ENCODE results near the gene SLC38A3. TPM values are rescaled to one million over a fixed set of nuclear protein-coding genes. Genes with fewer than 3 reads are reported as not detected.

SLC38A3 gene
- total RNA-seq, 1 donor, result 0.36 TPM

DNA sequence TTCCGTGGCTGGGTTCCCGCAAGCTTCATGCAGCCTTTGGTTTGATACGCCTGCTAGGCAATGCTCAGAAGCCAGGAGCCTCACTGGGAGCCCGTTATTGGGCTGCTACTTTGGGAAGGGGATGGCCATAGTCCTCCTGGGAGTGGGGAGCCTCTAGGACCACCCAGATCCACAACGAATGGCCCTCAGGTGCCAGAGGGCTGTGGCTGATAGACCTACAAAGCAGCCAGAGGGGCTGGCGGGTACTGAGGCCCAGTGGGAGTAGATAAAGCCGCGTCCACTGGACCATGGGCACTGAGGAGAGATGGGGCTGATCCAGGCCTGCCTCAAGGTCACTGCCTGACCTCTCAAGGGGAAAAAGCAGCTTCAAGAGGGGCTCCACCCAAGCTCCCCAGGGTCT, 12.9 kb upstream of the SLC38A3 start:
- H3K27me3 ChIP-seq (ENCODE audit: insufficient read depth, low read length), result peaks cover 22% of the 10 kb centered on the region

DNA sequence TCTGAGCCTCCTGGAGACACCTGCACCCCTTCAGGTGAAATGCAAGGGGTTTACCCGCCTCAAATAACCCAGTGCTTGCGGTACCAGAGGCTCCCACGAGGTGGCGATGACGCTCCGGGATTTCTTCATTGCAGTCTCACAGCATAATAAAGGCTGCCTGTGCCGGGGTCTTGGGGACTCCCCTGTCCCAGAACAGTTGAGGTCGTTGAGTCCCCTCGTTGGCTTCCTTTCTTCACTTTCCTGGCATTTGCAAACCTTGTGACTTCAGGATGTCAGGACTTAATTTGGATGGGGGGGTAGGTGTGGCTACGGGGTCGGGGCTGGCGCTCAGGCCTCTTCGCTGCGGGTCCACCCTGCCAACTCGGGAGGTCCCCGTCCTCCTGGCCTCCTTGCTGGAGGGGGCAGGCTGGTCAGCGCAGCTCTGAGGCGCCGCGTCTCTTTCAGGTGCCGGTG, 12.4 kb upstream of the SLC38A3 start:
- Histone ChIP-seq H3K4me2 (ENCODE audit: insufficient read depth, low read length) (no peak overlapping the region), H3K27ac (ENCODE audit: low read depth, low read length) (no peak overlapping the region), H4K20me1 (ENCODE audit: insufficient read depth, low read length) (peaks cover 4% of the 10 kb centered on the region), H3K9me3 (ENCODE audit: low read depth, low read length) (no peaks in the 10 kb centered on the region), H3K4me3 (ENCODE audit: insufficient read depth, low read length) (no peak overlapping the region), H2AFZ (ENCODE audit: low read length) (no peak overlapping the region), H3K36me3 (ENCODE audit: insufficient read depth, low read length) (no peaks in the 10 kb centered on the region), H3K27me3 (ENCODE audit: insufficient read depth, low read length) (peaks cover 27% of the 10 kb centered on the region), H3K79me2 (ENCODE audit: insufficient read depth, low read length) (no peaks in the 10 kb centered on the region), H3K4me1 (ENCODE audit: insufficient read depth, low read length) (peaks cover 4% of the 10 kb centered on the region)
- peak; percentile 98 for DNase-seq (ENCODE audit: insufficient read length, low spot score, missing footprints)
- TF ChIP-seq, protein P1, sequence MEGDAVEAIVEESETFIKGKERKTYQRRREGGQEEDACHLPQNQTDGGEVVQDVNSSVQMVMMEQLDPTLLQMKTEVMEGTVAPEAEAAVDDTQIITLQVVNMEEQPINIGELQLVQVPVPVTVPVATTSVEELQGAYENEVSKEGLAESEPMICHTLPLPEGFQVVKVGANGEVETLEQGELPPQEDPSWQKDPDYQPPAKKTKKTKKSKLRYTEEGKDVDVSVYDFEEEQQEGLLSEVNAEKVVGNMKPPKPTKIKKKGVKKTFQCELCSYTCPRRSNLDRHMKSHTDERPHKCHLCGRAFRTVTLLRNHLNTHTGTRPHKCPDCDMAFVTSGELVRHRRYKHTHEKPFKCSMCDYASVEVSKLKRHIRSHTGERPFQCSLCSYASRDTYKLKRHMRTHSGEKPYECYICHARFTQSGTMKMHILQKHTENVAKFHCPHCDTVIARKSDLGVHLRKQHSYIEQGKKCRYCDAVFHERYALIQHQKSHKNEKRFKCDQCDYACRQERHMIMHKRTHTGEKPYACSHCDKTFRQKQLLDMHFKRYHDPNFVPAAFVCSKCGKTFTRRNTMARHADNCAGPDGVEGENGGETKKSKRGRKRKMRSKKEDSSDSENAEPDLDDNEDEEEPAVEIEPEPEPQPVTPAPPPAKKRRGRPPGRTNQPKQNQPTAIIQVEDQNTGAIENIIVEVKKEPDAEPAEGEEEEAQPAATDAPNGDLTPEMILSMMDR (IDR thresholded peaks at IDR 0.05; ENCODE audit: extremely low read depth, low read depth, low read length), result peak; percentile 96

More for the DNA sequence above, 12.9 kb upstream of the SLC38A3 start:
- Histone ChIP-seq H4K20me1 (ENCODE audit: insufficient read depth, low read length) (peaks cover 4% of the 10 kb centered on the region), H3K27ac (ENCODE audit: low read depth, low read length) (no peak overlapping the region), H3K4me2 (ENCODE audit: insufficient read depth, low read length) (no peak overlapping the region), H3K36me3 (ENCODE audit: insufficient read depth, low read length) (no peaks in the 10 kb centered on the region), H3K79me2 (ENCODE audit: insufficient read depth, low read length) (no peaks in the 10 kb centered on the region), H3K9me3 (ENCODE audit: low read depth, low read length) (no peaks in the 10 kb centered on the region), H3K4me1 (ENCODE audit: insufficient read depth, low read length) (peaks cover 4% of the 10 kb centered on the region), H3K4me3 (ENCODE audit: insufficient read depth, low read length) (no peak overlapping the region), H2AFZ (ENCODE audit: low read length) (no peak overlapping the region)
- no peak for DNase-seq (ENCODE audit: insufficient read length, low spot score, missing footprints)
- TF ChIP-seq, protein P1 (IDR thresholded peaks at IDR 0.05; ENCODE audit: extremely low read depth, low read depth, low read length), result no peak

DNA sequence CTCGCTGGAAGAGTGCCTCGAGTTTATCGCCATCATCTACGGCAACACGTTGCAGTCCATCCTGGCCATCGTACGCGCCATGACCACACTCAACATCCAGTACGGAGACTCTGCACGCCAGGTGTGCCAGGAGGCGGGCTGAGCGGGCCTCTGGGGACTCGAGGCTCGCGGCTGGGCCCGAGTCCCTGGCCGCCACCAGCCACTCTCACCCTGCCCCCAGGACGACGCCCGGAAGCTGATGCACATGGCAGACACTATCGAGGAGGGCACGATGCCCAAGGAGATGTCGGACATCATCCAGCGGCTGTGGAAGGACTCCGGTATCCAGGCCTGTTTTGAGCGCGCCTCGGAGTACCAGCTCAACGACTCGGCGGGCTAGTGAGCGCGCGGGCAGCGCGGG, 11.8 kb upstream of the SLC38A3 start:
- Histone ChIP-seq H3K4me2 (ENCODE audit: insufficient read depth, low read length) (no peak overlapping the region), H3K4me1 (ENCODE audit: insufficient read depth, low read length) (peaks cover 4% of the 10 kb centered on the region), H3K9me3 (ENCODE audit: low read depth, low read length) (no peaks in the 10 kb centered on the region), H3K36me3 (ENCODE audit: insufficient read depth, low read length) (no peaks in the 10 kb centered on the region), H2AFZ (ENCODE audit: low read length) (no peak overlapping the region), H3K27ac (ENCODE audit: low read depth, low read length) (no peak overlapping the region), H4K20me1 (ENCODE audit: insufficient read depth, low read length) (peaks cover 4% of the 10 kb centered on the region), H3K4me3 (ENCODE audit: insufficient read depth, low read length) (no peak overlapping the region), H3K27me3 (ENCODE audit: insufficient read depth, low read length) (peaks cover 27% of the 10 kb centered on the region), H3K79me2 (ENCODE audit: insufficient read depth, low read length) (no peaks in the 10 kb centered on the region)
- no peak for DNase-seq (ENCODE audit: insufficient read length, low spot score, missing footprints)
- TF ChIP-seq, protein P1 (IDR thresholded peaks at IDR 0.05; ENCODE audit: extremely low read depth, low read depth, low read length), result no peak

DNA sequence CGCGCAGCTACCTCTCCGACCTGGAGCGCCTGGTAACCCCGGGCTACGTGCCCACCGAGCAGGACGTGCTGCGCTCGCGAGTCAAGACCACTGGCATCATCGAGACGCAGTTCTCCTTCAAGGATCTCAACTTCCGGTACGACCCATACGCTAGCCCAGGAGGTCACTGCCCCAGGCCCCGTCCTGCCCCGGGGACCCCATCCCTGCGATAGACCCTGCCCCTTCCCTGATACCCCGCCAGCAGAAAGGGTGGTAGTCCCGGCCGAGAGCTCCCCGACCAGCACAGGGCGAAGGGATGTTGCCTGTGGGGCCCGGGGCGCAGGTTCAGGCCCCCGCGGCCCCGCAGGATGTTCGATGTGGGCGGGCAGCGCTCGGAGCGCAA, 11.3 kb upstream of the SLC38A3 start:
- Histone ChIP-seq H3K4me3 (ENCODE audit: insufficient read depth, low read length) (no peak overlapping the region), H3K27me3 (ENCODE audit: insufficient read depth, low read length) (peaks cover 27% of the 10 kb centered on the region), H3K79me2 (ENCODE audit: insufficient read depth, low read length) (no peaks in the 10 kb centered on the region), H3K4me1 (ENCODE audit: insufficient read depth, low read length) (peaks cover 4% of the 10 kb centered on the region), H3K36me3 (ENCODE audit: insufficient read depth, low read length) (no peaks in the 10 kb centered on the region), H3K27ac (ENCODE audit: low read depth, low read length) (no peak overlapping the region), H3K9me3 (ENCODE audit: low read depth, low read length) (no peaks in the 10 kb centered on the region), H3K4me2 (ENCODE audit: insufficient read depth, low read length) (no peak overlapping the region), H2AFZ (ENCODE audit: low read length) (no peak overlapping the region), H4K20me1 (ENCODE audit: insufficient read depth, low read length) (peaks cover 4% of the 10 kb centered on the region)
- TF ChIP-seq, protein P1 (IDR thresholded peaks at IDR 0.05; ENCODE audit: extremely low read depth, low read depth, low read length), result no peak
- DNase-seq (ENCODE audit: insufficient read length, low spot score, missing footprints), result no peak

All from osteoblast (primary cell).